ENCODE data around the gene CTSW. TPM values are rescaled to one million over a fixed set of nuclear protein-coding genes. Genes with fewer than 3 reads are reported as not detected.

Gene CTSW
- total and polyA plus RNA-seq, 4 donors = 2.9 to 8.7 (median 3.8) TPM

DNA sequence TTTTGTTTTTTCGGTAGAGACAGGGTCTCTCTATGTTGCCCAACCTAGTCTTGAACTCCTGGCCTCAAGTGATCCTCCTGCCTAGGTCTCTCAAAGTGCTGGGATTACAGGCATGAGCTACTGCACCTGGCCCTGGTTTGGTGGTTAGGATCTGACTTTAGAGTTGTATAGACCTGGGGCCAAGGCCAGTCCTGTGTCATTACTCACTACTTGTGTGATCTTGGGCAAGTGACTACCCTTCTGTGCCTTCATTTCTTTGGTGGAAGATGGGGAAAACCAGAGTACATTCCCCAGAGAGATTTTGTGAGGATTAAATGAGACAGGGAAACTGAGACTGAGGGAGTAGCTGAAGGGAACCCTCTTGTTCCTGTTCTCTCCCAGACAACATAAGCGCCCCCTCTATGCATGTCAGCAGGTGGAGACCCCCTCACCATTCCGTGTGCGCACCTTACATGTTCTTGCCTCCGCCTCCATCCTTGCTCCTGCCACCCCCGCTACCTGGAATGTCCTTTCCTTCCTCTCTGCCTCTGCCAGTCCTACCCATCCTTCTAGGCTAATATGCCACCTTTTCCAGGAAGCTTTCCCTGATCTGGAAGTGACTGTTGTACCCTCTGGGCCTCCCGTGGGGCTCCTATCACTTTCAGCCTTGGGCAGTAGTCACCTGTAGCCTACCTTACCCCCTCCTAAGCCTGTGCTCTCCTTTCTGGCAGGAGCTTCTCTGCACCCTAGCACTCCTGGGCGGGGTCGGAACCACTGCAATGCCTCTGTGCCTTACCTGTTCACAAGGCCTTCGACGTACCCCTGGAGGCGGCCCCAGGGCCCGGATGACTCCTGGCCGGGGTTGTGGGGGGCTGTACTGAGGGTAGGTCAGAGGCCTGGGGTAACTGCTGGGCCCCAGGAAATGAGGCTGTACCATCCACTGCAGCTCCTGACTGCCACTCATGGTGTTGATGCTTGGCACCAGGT lies 16.7 kb downstream of the CTSW start:
- ATAC-seq (ENCODE audit: insufficient read depth, low FRiP score) (no peak), DNase-seq (no peak)
- no peaks in the 10 kb centered on the region for H3K9me3 ChIP-seq (ENCODE audit: control insufficient read depth in 4 of 4, insufficient read depth in 3 of 4, low read length in 3 of 4)
- TF ChIP-seq, protein P1, sequence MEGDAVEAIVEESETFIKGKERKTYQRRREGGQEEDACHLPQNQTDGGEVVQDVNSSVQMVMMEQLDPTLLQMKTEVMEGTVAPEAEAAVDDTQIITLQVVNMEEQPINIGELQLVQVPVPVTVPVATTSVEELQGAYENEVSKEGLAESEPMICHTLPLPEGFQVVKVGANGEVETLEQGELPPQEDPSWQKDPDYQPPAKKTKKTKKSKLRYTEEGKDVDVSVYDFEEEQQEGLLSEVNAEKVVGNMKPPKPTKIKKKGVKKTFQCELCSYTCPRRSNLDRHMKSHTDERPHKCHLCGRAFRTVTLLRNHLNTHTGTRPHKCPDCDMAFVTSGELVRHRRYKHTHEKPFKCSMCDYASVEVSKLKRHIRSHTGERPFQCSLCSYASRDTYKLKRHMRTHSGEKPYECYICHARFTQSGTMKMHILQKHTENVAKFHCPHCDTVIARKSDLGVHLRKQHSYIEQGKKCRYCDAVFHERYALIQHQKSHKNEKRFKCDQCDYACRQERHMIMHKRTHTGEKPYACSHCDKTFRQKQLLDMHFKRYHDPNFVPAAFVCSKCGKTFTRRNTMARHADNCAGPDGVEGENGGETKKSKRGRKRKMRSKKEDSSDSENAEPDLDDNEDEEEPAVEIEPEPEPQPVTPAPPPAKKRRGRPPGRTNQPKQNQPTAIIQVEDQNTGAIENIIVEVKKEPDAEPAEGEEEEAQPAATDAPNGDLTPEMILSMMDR (IDR thresholded peaks at IDR 0.05; ENCODE audit: control extremely low read depth, extremely low read depth) = no peak
- no peak overlapping the region for H3K27ac ChIP-seq (ENCODE audit: low read depth in 1 of 2, low read length in 1 of 2)
- peaks cover 0 to 23% (median 5%) of the 10 kb centered on the region in 5 donors for H3K4me1 ChIP-seq (ENCODE audit: control insufficient read depth in 5 of 5, insufficient read depth in 5 of 5, low read length in 5 of 5)
- no peak overlapping the region for H3K4me3 ChIP-seq
- no peaks in the 10 kb centered on the region for H3K36me3 ChIP-seq (ENCODE audit: control insufficient read depth in 4 of 4, insufficient read depth in 4 of 4, low read length in 4 of 4)
- H3K9ac ChIP-seq (ENCODE audit: insufficient read depth in 1 of 2, low read length in 2 of 2) = no peak overlapping the region
- H3K27me3 ChIP-seq (ENCODE audit: control insufficient read depth in 3 of 3, insufficient read depth in 3 of 3, low read length in 2 of 3) = peaks cover 0 to 42% (median 30%) of the 10 kb centered on the region in 3 donors
- 94% methylated on average over 14 of the region's 14 CpGs for WGBS, 2 donors

DNA sequence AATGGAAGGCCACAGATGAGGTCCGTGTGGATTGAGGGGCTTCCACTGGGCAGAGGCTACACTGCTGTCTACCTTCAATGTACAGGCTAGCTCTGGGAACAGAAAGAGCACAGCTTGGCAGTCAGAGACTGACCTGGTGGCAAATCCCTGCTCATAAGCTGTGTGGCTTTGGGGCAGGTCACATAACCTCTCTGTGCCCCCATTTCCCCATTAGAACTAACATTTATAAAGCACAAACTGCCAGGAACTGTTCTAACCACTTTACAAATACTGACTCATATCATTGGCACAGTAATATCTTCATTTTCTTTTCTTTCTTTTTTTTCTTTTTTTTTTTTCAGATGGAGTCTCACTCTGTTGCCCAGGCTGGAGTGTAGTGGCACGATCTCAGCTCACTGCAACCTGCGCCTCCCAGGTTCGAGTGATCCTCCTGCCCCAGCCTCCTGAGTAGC lies 17.4 kb downstream of the CTSW start:
- ATAC-seq (ENCODE audit: insufficient read depth, low FRiP score) = no peak
- DNase-seq = no peak
- no peaks in the 10 kb centered on the region for H3K36me3 ChIP-seq (ENCODE audit: control insufficient read depth in 4 of 4, insufficient read depth in 4 of 4, low read length in 4 of 4)
- H3K9me3 ChIP-seq (ENCODE audit: control insufficient read depth in 4 of 4, insufficient read depth in 3 of 4, low read length in 3 of 4) = no peaks in the 10 kb centered on the region
- peaks cover 0 to 15% (median 5%) of the 10 kb centered on the region in 5 donors for H3K4me1 ChIP-seq (ENCODE audit: control insufficient read depth in 5 of 5, insufficient read depth in 5 of 5, low read length in 5 of 5)
- WGBS, 2 donors = 97 to 100% methylated on average over 4 of the region's 4 CpGs
- TF ChIP-seq, protein P1 (IDR thresholded peaks at IDR 0.05; ENCODE audit: control extremely low read depth, extremely low read depth) = no peak
- peaks cover 0 to 49% (median 33%) of the 10 kb centered on the region in 3 donors for H3K27me3 ChIP-seq (ENCODE audit: control insufficient read depth in 3 of 3, insufficient read depth in 3 of 3, low read length in 2 of 3)
- no peak overlapping the region for H3K27ac ChIP-seq (ENCODE audit: low read depth in 1 of 2, low read length in 1 of 2)
- H3K9ac ChIP-seq (ENCODE audit: insufficient read depth in 1 of 2, low read length in 2 of 2) = no peak overlapping the region
- H3K4me3 ChIP-seq = no peak overlapping the region

DNA sequence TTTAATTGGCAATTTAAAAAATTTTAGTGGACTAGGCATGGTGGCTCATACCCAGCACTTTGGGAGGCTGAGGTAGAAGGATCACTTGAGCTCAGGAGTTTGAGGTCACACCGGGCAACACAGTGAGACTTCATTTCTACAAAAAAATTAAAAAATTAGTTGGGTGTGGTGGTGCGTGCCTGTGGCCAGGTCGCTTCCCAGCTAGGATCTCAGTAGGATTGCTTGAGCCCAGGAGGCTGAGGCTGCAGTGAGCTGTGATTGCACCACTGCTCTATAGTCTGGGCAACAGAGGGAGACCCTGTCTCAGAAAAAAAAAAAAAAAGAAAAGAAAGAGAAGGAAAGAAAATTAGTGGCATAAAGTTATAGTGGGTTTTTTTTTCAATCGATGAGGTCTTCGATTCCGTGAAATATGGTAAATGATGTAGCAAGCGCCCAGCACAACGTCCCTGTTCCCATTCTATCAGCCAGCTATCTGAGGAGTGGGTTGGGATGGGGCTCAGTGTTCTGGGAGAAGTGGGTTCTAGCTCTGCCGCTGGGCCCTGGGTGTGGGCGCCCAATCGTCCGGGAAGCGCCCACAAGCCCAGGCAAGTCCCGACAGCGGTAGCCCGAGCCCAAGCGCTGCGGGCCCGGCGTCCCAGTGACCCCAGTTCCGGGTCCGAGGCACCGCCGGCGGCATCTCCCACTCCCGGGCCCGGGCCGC lies 19.2 kb downstream of the CTSW start:
- peaks cover 0 to 7% (median 0%) of the 10 kb centered on the region in 5 donors for H3K4me1 ChIP-seq (ENCODE audit: control insufficient read depth in 5 of 5, insufficient read depth in 5 of 5, low read length in 5 of 5)
- WGBS, 2 donors = 25% methylated on average over 26 to 28 of the region's 28 CpGs

More for the DNA sequence above, 19.2 kb downstream of the CTSW start:
- peaks cover 0 to 56% (median 37%) of the 10 kb centered on the region in 3 donors for H3K27me3 ChIP-seq (ENCODE audit: control insufficient read depth in 3 of 3, insufficient read depth in 3 of 3, low read length in 2 of 3)
- H3K36me3 ChIP-seq (ENCODE audit: control insufficient read depth in 4 of 4, insufficient read depth in 4 of 4, low read length in 4 of 4) = no peaks in the 10 kb centered on the region
- TF ChIP-seq, protein P1 (IDR thresholded peaks at IDR 0.05; ENCODE audit: control extremely low read depth, extremely low read depth) = no peak
- ATAC-seq (ENCODE audit: insufficient read depth, low FRiP score) (no peak), DNase-seq (no peak)
- peak overlapping the region; percentile 59 for H3K4me3 ChIP-seq
- no peak overlapping the region for H3K9ac ChIP-seq (ENCODE audit: insufficient read depth in 1 of 2, low read length in 2 of 2)
- peak overlapping the region; percentile 86 to 93 for H3K27ac ChIP-seq (ENCODE audit: low read depth in 1 of 2, low read length in 1 of 2)
- no peaks in the 10 kb centered on the region for H3K9me3 ChIP-seq (ENCODE audit: control insufficient read depth in 4 of 4, insufficient read depth in 3 of 4, low read length in 3 of 4)
